ENCODE measurements around the gene RERE.

- TF ChIP-seq POLR2AphosphoS5 (IDR thresholded peaks at IDR 0.05; ENCODE audit: low read depth, low read length) = no peak
- TF ChIP-seq POLR2A (IDR thresholded peaks at IDR 0.05; ENCODE audit: low read depth, low read length) = no peak
Observed at GRCh38 chr1:8812081-8812480, 5.4 kb downstream of the RERE start.
